ENCODE results near the gene DGCR6L.

DNA sequence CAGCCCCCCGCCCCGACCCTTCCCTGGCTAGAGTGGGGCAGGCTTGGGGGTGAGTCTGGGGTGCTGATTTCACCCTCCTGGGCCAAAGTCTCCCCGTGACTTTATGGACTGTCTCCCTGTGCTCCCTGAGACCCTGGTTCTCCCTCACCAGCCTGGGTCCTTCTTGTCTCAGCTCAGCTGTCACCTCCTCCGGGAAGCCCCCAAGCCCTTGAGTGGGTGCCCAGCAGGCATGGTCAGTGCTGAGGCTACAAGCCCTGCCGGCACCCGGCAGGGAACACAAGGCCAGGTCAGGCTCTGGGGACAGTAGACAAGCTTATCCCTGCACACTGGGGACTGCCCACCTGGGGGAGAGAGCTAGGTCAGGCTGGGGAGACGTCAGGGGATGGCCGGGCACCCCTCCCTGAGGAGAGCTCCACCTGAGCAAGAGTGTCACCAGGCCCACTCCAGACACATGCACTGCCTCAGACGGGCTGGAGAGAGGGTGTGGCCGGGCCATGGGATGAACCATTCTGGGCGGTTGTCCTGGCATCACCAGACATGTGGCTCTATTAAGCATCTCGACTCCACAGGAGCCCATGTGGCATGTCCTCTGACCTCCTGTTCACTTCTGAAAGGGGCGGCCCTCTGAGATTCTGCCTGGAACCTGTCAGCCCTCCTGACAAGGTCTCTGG, 29.1 kb downstream of the DGCR6L start:
- TF ChIP-seq EZH2 (IDR thresholded peaks at IDR 0.05; ENCODE audit: insufficient read depth, poor library complexity, severe bottlenecking) (no peak), EZH2phosphoT487 (IDR thresholded peaks at IDR 0.05; ENCODE audit: insufficient read depth, low read depth) (no peak)
